ENCODE data around the gene LAMA4. TPM values are rescaled to one million over a fixed set of nuclear protein-coding genes. Genes with fewer than 3 reads are reported as not detected.

LAMA4 gene
- total and polyA plus RNA-seq, 2 of the 13 experiments (the other 11 are each of a cell fraction or from before 2014, with no cell fraction given) = not detected

- no peak for TF ChIP-seq ZNF382 (CRISPR knock-in tag; IDR thresholded peaks at IDR 0.05; ENCODE audit: borderline replicate concordance)
- peak; percentile 92 for TF ChIP-seq EED (CRISPR knock-in tag; IDR thresholded peaks at IDR 0.05)
- TF ChIP-seq MAFF (IDR thresholded peaks at IDR 0.05; ENCODE audit: low read depth, low read length) = 0 out of 2 replicates have a peak, but pooled peaks have one; percentile 12
- no peak for TF ChIP-seq ZBTB42 (CRISPR knock-in tag; IDR thresholded peaks at IDR 0.05)
- TF ChIP-seq ZNF256 (CRISPR knock-in tag; conservative IDR thresholded peaks at IDR 0.05) = no peak; the same call in 1 of the 2 replicates
- TF ChIP-seq THAP9 (CRISPR knock-in tag; IDR thresholded peaks at IDR 0.05; ENCODE audit: borderline replicate concordance) = peak; percentile 87; the same call in 1 of the 2 replicates
- TF ChIP-seq ZNF12 (CRISPR knock-in tag; IDR thresholded peaks at IDR 0.05) = no peak
- no peak for TF ChIP-seq EP300 (IDR thresholded peaks at IDR 0.05; ENCODE audit: low read depth in 2 of 2, low read length in 2 of 2)
- no peak for TF ChIP-seq EP300 (CRISPR knock-in tag; IDR thresholded peaks at IDR 0.05; ENCODE audit: borderline replicate concordance)
- TF ChIP-seq GLI4 (CRISPR knock-in tag; IDR thresholded peaks at IDR 0.05; ENCODE audit: borderline replicate concordance) = peak; percentile 13; the same call in 1 of the 2 replicates
- TF ChIP-seq ZNF263 (CRISPR knock-in tag; IDR thresholded peaks at IDR 0.05) = peak; percentile 59
- no peak; the same call in 1 of the 2 replicates for TF ChIP-seq BORCS8-MEF2B (CRISPR knock-in tag; IDR thresholded peaks at IDR 0.05)
- no peak for TF ChIP-seq ZNF260 (CRISPR knock-in tag; IDR thresholded peaks at IDR 0.05; ENCODE audit: borderline replicate concordance, low read depth)
- no peak; the same call in 1 of the 2 replicates for TF ChIP-seq ZNF782 (CRISPR knock-in tag; IDR thresholded peaks at IDR 0.05; ENCODE audit: borderline replicate concordance)
- TF ChIP-seq ZNF430 (CRISPR knock-in tag; IDR thresholded peaks at IDR 0.05) = no peak; the same call in 1 of the 2 replicates
- no peak; the same call in 1 of the 2 replicates for TF ChIP-seq HMGXB3 (CRISPR knock-in tag; IDR thresholded peaks at IDR 0.05; ENCODE audit: borderline replicate concordance)
- TF ChIP-seq ZNF124 (CRISPR knock-in tag; IDR thresholded peaks at IDR 0.05) = peak; percentile 62; the same call in 1 of the 2 replicates
- TF ChIP-seq ELF3 (CRISPR knock-in tag; IDR thresholded peaks at IDR 0.05) = peak; percentile 67
- peak; percentile 66; the same call in 1 of the 2 replicates for TF ChIP-seq ZNF552 (CRISPR knock-in tag; IDR thresholded peaks at IDR 0.05; ENCODE audit: borderline replicate concordance)
- TF ChIP-seq SP2 (CRISPR knock-in tag; IDR thresholded peaks at IDR 0.05) = no peak
- no peak for TF ChIP-seq ZNF672 (CRISPR knock-in tag; IDR thresholded peaks at IDR 0.05)
- peak; percentile 89 for TF ChIP-seq POLR2AphosphoS5 (IDR thresholded peaks at IDR 0.05; ENCODE audit: low read depth, low read length)
- no peak for TF ChIP-seq ATRX (CRISPR knock-in tag; IDR thresholded peaks at IDR 0.05; ENCODE audit: borderline replicate concordance)
- peak; percentile 87; the same call in 1 of the 2 replicates for TF ChIP-seq DNMT1 (CRISPR knock-in tag; IDR thresholded peaks at IDR 0.05)
Observed at GRCh38 chr6:112087136-112087911, 167.0 kb downstream of the LAMA4 start, which contains the start of the genes FAM229B and TUBE1 (continued).
